HuH-7.5 (cell line): ENCODE data around the gene SEMA4A.

Source experiments
- DNase-seq: peaks from one replicate; pipeline ENCODE4 v3.0.0; 2011; ENCODE audit warnings: low spot score

SEMA4A gene

DNA sequence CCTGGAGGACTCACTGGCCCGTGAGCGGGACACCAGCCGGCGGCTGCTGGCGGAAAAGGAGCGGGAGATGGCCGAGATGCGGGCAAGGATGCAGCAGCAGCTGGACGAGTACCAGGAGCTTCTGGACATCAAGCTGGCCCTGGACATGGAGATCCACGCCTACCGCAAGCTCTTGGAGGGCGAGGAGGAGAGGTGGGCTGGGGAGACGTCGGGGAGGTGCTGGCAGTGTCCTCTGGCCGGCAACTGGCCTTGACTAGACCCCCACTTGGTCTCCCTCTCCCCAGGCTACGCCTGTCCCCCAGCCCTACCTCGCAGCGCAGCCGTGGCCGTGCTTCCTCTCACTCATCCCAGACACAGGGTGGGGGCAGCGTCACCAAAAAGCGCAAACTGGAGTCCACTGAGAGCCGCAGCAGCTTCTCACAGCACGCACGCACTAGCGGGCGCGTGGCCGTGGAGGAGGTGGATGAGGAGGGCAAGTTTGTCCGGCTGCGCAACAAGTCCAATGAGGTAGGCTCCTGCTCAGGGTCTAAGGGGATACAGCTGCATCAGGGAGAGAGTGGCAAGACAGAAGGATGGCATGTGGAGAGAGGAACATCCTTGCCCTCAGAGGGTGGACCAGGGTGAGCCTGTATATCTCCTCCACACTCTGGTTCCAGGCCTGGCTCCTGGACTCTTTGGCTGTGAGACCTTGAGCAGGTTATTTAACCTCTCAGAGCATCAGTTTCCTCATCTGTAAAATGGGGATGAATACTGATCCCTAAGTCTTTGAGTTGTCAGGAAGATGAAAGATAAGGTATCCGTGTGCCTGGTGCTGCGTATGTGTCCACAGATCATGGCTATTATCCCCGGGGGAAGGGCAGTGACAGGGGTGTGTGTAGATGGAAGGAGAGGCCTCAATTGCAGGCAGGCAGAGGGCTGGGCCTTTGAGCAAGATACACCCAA is 17.2 kb upstream of the SEMA4A start:
- DNase-seq: no peak

GRCh38 chr1:156136970-156137483 is 16.4 kb upstream of the SEMA4A start:
- DNase-seq: no peak

DNA sequence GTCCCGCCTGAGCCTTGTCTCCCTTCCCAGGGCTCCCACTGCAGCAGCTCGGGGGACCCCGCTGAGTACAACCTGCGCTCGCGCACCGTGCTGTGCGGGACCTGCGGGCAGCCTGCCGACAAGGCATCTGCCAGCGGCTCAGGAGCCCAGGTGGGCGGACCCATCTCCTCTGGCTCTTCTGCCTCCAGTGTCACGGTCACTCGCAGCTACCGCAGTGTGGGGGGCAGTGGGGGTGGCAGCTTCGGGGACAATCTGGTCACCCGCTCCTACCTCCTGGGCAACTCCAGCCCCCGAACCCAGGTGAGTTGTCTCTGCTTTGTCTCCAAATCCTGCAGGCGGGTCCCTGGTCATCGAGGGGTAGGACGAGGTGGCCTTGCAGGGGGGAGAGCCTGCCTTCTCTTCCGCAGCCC is 14.9 kb upstream of the SEMA4A start:
- no peak for DNase-seq

DNA sequence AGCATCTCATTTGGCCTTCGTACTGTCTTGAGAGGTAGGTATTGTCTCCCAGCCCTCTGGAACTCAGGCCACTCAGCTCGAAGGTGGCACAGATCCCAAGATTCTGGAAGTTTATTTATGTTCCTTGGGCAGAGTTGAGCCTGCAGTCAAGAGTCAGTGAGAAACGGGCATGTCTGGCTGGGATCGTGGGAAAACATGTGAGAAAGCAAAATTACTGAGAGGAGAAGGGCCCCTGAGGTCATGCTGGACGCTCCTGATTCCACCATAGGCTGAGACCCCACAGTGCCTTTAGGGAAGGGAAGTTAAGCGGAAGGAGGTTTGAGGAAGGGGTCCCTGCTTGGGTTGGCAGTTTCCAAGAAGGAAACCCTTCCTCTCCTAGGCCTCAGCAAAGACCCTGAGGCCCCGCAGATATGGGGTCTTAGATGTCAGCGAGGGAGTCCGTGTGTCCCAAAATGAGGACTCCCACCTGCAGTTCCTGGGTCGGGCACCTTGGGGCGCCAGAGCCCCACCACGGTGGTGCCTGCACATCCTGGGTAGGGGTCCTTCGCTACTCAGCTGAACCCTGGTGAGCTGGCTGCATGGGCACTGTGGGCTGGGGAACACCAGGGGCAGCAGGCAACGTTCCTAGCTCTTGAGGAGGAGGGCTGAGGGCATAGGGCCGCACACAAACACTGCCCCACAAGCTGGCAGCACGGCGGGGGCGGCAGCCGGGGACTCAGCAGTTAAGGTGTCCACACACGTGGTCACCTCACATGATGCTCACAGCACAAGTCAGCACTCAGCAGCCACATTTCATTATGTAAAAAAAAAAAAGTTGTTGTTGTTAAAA is 12.3 kb upstream of the SEMA4A start:
- peak; percentile 70 for DNase-seq

DNA sequence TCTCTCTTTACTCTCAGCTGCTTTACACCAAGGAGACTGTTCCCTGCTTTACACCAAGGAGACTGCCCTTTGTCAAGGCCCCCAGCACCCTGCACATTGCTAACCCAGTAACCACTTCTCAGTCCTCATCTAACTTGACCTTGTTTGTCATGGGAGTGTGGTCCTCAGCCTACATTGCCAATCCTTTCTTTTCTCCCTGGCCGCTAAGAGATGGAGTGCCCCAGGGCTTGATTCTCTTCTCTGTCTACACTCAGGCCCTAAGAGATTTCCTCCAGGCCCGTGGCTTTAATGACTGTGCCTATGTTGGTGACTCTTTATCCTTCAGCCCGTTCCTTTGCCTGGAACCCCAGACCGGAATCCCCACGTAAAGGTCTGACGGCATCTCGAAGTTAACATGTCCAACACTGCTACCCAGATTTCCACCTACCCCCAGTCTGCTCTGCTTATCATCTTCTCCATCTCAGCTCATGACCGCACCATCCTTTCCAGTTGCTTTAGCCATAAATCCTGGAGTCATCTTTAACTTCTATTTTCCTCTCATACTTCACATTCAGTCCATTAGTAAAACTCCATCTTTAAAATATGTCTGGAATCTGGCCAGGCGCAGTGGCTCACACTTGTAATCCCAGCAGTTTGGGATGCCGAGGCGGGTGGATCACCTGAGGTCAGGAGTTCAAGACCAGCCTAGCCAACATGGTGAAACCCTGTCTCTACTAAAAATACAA is 9.5 kb upstream of the SEMA4A start:
- no peak for DNase-seq

DNA sequence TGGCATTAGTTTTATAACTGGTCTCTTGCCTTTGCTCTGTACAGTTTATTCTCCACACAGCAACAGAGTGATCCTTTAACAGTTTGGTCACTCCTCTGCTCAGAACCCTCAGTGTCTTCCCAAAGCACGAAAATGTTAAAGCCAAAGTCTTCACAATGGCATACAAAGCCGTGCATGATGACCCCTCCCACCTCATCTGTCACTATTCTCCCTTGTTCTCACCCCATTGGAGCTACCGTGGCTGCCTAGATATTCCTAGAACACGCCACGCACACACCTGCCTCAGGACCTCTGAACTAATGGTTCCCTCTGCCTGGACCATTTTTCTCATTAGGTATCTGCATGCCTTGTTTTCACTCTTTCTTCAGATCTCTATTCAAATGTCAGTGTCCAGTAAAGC is 8.6 kb upstream of the SEMA4A start:
- no peak for DNase-seq

- no peak for DNase-seq
Measured at GRCh38 chr1:156145650-156146019, 7.8 kb upstream of the SEMA4A start.

GRCh38 chr1:156146020-156146768 is 7.2 kb upstream of the SEMA4A start:
- DNase-seq: peak; percentile 94

DNA sequence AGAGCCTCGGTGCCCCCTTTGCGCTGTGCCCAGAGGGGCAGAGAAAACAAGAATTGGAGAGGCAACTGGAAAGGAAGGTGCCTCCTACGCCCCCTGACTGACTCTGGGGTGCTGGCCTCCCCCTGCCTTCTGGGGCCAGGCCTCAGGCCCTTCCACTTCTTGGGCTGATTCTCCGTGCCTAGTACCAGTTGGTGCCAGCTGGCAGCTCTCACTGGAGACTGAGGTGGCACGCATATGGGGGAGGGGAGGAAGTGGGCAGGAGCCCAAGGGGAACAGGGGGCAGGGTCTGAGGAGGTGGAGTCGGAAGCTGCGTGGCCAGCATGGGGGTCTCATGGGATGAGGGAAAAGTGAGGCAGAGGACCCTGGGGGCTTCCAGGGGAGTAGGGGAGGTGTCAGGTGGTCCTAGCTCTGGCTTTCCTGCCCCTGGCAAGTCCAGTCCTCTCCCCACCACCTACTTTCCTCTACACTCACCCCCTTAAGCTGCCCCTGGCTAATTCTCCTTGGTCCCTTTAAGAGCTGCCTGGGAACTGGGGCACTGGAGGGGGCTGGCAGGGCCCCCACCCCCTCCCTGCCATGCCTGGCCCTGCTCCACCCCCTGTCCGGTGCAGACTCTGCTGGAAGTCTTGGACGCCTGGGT is 6.5 kb upstream of the SEMA4A start:
- no peak for DNase-seq

DNA sequence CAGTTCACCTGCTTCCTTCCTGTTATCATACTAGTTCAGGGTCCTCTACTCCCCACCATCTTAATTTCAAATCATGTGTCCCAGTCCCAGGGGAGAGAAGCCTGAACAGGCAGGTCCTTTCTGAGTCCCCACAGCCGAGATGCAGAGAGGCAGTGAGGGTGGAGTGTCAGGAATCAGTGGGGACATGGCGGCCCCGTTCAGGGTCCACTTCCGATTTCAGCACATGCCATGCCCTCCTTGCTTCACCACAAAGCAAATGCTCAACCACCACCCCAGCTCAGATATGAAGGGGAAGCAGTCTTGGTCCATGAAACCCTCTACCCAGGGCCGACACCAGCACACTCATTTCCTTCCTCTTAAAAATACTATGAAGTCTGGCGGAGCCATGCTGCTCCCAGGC is 5.2 kb upstream of the SEMA4A start:
- DNase-seq: no peak

GRCh38 chr1:156149374-156150332 is 3.7 kb upstream of the SEMA4A start:
- DNase-seq: no peak

- no peak for DNase-seq
Measured at GRCh38 chr1:156150333-156151011, 2.9 kb upstream of the SEMA4A start.

DNA sequence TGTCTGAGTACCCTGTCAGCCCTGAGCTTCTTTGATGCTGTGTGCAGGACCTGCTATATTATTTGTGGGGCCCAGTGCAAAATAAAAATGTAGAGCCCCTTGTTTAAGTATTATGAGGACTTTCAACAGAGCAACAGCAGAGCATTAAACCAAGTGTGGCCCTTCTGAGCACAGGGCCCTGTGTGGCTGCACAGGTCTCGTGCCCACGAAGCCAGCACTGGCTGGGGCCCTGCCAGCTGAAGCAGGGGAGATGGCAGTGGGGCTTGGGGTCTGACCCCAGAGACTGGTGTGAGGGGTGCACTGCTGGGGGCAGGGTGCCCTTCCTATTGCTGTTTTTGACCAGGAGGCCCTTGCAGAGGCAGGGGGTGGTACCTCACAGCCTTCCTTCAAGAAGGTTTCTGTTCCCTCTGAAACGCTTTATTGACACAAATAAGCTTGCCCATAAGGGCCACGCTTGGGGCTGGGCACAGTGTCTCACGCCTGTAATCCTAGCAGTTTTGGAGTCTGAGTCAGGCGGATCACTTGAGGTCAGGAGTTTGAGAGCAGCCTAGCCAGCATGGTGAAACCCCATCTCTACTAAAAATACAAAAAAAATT is 2.2 kb upstream of the SEMA4A start:
- no peak for DNase-seq

DNA sequence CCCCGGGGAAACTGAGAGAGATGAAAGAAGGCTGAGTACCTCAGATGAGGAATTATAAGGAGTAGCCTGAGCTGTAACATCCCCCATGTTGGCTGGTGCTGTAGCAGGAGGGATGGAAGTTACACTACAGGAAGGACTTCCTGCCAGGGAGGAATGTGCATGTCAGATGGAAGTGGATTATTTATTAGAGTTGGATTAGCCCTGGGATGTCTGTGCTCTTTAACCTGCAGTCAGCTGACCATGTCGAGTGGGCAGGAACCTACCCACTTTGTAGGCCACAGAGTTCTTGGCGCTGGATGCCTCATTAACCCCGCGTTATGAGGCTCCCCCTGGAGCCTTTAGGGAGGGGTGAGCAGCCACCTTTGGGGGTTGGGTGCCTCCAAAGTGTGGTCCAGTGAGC is 757 bp upstream of the SEMA4A start:
- DNase-seq: no peak

GRCh38 chr1:156154317-156154749 is 948 bp downstream of the SEMA4A start:
- DNase-seq: no peak

- DNase-seq: no peak
Measured at GRCh38 chr1:156155756-156156510, 2.5 kb downstream of the SEMA4A start.

DNA sequence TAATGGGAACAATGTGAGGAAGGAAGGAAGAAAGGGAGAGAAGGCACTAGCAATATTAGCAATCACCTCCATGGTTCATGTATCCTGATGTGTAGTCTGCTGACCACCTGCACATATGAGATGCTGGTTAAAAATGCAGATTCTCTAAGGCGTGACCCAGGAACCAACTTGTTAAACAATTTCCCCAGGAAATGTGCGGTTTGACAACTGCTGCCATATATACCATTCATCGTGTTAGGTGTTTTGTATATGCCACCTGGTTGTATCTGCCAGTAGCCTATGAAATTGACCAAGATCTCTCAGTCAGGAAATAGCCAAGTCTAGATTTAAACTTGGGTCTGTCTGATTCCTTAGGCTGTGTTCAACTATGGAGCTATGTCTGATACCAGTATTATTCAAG is 4.1 kb downstream of the SEMA4A start:
- DNase-seq: no peak

GRCh38 chr1:156157966-156158365 is 4.6 kb downstream of the SEMA4A start:
- no peak for DNase-seq
